Measurements from ENCODE around the gene ATP8B3. TPM values are rescaled to one million over a fixed set of nuclear protein-coding genes. Genes with fewer than 3 reads are reported as not detected.

ATP8B3 gene
- total RNA-seq, 1 donor from 2014 or later: 0.69 TPM

DNA sequence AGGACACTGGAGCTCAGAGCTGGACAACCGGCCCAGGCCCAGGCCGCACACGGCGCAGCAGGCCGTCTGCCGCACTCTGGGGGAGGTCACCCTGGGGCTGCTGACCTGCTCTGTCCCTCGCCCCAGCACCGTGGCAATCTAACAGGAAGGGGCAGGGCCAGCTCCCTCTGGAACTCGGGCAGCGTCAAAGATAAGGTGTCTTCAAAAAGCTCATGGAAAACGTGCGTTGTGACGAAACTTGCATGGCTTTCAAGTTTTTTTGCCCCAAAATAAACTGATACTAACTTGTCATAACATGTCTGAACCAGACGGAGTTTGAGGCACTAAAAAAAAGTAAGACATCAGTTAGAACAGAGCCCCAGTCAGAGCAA, 12.2 kb upstream of the ATP8B3 start:
- Mint-ChIP-seq H3K9me3 (ENCODE audit: unreplicated experiment) (no peaks in the 10 kb centered on the region), H3K27ac (ENCODE audit: unreplicated experiment) (no peak overlapping the region), H3K36me3 (ENCODE audit: low read depth, unreplicated experiment) (peaks cover 12% of the 10 kb centered on the region), H3K4me3 (ENCODE audit: unreplicated experiment) (peak overlapping the region; percentile 6), H3K4me1 (ENCODE audit: unreplicated experiment) (peaks cover 5% of the 10 kb centered on the region), H3K27me3 (ENCODE audit: unreplicated experiment) (peaks cover 9% of the 10 kb centered on the region)
- TF ChIP-seq, protein P1, sequence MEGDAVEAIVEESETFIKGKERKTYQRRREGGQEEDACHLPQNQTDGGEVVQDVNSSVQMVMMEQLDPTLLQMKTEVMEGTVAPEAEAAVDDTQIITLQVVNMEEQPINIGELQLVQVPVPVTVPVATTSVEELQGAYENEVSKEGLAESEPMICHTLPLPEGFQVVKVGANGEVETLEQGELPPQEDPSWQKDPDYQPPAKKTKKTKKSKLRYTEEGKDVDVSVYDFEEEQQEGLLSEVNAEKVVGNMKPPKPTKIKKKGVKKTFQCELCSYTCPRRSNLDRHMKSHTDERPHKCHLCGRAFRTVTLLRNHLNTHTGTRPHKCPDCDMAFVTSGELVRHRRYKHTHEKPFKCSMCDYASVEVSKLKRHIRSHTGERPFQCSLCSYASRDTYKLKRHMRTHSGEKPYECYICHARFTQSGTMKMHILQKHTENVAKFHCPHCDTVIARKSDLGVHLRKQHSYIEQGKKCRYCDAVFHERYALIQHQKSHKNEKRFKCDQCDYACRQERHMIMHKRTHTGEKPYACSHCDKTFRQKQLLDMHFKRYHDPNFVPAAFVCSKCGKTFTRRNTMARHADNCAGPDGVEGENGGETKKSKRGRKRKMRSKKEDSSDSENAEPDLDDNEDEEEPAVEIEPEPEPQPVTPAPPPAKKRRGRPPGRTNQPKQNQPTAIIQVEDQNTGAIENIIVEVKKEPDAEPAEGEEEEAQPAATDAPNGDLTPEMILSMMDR (IDR thresholded peaks at IDR 0.05; ENCODE audit: unreplicated experiment): no peak
- DNase-seq (ENCODE audit: low spot score): no peak

DNA sequence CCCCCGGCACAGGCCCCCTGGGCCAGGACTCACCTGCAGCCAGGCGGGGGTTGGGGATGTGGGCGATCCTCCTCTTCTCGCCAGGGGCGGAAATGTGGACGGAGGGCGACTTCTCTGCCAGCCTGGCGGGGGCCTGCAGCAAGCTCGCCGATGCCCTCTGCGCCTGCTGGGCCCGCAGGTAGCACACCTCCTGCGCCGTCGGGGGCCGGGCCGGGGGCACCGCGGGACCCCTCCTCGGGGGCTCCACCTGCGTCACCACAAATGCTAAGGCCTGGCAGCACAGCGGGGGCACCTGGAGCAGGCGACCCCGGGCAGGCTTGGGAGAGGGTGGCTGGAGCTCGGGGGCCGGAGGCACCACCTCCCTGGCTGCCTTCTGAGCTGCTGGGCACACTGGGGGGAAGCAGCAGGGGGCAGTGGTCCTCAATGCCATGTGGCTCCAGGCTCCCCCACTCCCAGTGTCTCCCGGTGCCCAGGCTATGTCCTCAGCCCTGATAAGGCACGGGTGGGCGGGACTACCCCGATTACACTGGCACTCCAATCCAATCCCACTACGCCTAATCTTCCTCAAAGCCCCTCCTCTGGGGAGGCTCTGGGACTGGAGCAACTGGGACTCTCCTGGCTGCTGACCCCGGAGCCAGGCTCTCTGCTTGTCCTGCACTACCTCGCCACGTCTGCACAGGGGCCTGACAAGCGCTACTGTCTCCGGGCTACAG, 11.6 kb upstream of the ATP8B3 start:
- Mint-ChIP-seq H3K27me3 (ENCODE audit: unreplicated experiment) (peaks cover 9% of the 10 kb centered on the region), H3K4me1 (ENCODE audit: unreplicated experiment) (peaks cover 5% of the 10 kb centered on the region), H3K9me3 (ENCODE audit: unreplicated experiment) (no peaks in the 10 kb centered on the region), H3K4me3 (ENCODE audit: unreplicated experiment) (no peak overlapping the region), H3K27ac (ENCODE audit: unreplicated experiment) (no peak overlapping the region), H3K36me3 (ENCODE audit: low read depth, unreplicated experiment) (peaks cover 12% of the 10 kb centered on the region)
- DNase-seq (ENCODE audit: low spot score): no peak
- TF ChIP-seq, protein P1 (IDR thresholded peaks at IDR 0.05; ENCODE audit: unreplicated experiment): no peak

DNA sequence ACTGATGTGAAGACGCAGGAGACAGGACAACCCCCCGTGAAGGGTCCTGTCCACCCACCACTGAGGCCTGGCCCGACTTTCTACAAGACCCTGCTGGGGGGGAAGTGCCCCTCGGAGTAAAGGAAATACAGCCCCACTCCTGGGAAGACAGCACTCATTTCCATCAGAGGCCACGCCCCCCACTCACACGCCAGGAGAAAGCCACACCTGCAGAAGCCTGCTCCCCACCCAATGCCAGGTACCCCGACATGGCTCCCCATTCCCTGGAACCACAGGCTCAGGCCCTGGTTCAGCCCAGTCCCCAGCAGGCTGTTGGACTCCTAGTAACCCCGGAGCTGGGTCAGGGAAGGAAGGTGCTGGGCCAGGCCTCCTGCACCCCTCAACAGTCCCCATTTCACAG, 10.9 kb upstream of the ATP8B3 start:
- H3K4me1 Mint-ChIP-seq (ENCODE audit: unreplicated experiment): peaks cover 5% of the 10 kb centered on the region
- no peak for DNase-seq (ENCODE audit: low spot score)
- peaks cover 10% of the 10 kb centered on the region for H3K27me3 Mint-ChIP-seq (ENCODE audit: unreplicated experiment)
- H3K27ac Mint-ChIP-seq (ENCODE audit: unreplicated experiment): no peak overlapping the region
- TF ChIP-seq, protein P1 (IDR thresholded peaks at IDR 0.05; ENCODE audit: unreplicated experiment): no peak
- H3K9me3 Mint-ChIP-seq (ENCODE audit: unreplicated experiment): no peaks in the 10 kb centered on the region
- no peak overlapping the region for H3K4me3 Mint-ChIP-seq (ENCODE audit: unreplicated experiment)
- H3K36me3 Mint-ChIP-seq (ENCODE audit: low read depth, unreplicated experiment): peaks cover 12% of the 10 kb centered on the region

DNA sequence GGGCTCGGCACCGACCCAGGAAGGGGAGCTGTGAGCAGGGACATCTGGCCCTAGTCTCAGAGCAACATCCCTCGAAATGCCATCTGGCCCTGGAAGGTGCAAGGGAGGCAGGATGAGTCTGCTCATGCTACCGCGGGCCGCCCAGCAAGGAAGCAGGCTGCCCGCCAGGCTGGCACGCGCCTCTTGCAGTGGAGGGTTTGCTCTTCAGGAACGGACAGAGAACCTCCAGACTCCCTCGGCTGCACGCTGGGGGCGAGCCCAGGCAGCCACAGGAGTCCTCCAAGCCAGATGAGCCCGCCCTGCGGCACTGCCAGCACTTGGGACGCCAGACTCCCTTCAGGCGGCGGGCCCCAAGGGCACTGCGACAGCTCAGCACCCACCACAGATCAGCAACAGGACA, 10.1 kb upstream of the ATP8B3 start:
- peaks cover 12% of the 10 kb centered on the region for H3K36me3 Mint-ChIP-seq (ENCODE audit: low read depth, unreplicated experiment)
- TF ChIP-seq, protein P1 (IDR thresholded peaks at IDR 0.05; ENCODE audit: unreplicated experiment): no peak
- H3K4me3 Mint-ChIP-seq (ENCODE audit: unreplicated experiment): no peak overlapping the region
- no peak for DNase-seq (ENCODE audit: low spot score)
- peaks cover 11% of the 10 kb centered on the region for H3K27me3 Mint-ChIP-seq (ENCODE audit: unreplicated experiment)
- H3K9me3 Mint-ChIP-seq (ENCODE audit: unreplicated experiment): no peaks in the 10 kb centered on the region
- peaks cover 5% of the 10 kb centered on the region for H3K4me1 Mint-ChIP-seq (ENCODE audit: unreplicated experiment)
- H3K27ac Mint-ChIP-seq (ENCODE audit: unreplicated experiment): no peak overlapping the region

DNA sequence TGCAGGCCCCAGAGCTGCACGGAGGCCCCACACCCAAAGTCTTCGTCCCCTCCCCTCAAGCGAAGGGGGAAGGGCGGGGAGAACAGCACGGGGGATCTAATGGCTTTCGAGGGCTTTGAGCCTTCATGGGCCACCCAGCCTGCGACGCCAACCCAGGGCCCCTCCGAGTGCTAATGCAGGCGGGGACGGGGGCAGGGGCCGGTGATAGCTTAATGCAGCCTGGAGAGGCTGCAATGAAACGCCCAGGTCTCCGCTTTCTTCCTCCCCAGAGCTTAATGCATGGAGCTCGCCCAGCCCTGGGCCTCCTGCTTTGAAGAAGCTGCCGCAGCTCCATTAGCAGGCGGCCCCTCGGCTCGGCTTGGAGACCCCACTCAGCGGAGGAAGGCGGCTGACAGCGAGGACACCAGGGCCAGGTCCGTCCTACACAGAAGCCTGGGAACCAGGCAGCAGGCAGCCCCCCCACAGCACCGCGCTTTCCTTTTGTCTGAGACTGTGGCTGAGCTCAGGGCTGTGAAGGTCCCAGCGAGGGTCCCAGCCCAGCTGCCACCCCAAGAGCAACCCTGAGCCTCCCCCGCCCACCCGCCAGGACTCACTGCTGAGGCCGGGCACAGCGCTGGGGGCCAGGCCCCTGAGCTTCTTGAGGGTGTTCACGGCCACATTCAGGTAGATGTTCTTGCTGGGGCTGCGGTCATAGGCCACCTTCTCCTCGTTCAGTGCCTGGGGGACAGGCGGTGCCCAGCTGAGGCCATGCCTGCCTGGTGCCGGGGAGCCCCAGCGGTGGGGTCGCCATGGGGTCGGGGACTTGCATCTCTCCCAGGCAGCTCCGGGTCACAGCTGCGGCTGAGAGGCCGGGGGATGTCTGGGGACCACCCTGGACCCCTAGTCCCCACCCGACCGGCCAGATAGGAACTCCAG, 7.5 kb upstream of the ATP8B3 start:
- Mint-ChIP-seq H3K36me3 (ENCODE audit: low read depth, unreplicated experiment) (peaks cover 9% of the 10 kb centered on the region), H3K4me1 (ENCODE audit: unreplicated experiment) (peaks cover 2% of the 10 kb centered on the region), H3K9me3 (ENCODE audit: unreplicated experiment) (no peaks in the 10 kb centered on the region), H3K4me3 (ENCODE audit: unreplicated experiment) (no peak overlapping the region), H3K27ac (ENCODE audit: unreplicated experiment) (no peak overlapping the region), H3K27me3 (ENCODE audit: unreplicated experiment) (peaks cover 11% of the 10 kb centered on the region)
- TF ChIP-seq, protein P1 (IDR thresholded peaks at IDR 0.05; ENCODE audit: unreplicated experiment): no peak
- no peak for DNase-seq (ENCODE audit: low spot score)
